Activated CD4-positive, CD25-positive, alpha-beta regulatory T cell treated with anti-CD3 and anti-CD28 coated beads, Interleukin-2, amount 50 U/mL, for 72 hours (primary cell): Measurements from ENCODE around the gene AGAP2.
A peak's percentile ranks its signal among the peaks of the same experiment; 100 is the strongest.

Experiments used
- DNase-seq: peaks from one replicate; pipeline ENCODE4 v3.0.0; 2021

AGAP2 gene

GRCh38 chr12:57752668-57753000, 14.1 kb upstream of the AGAP2 start:
- no peak for DNase-seq

- peak; percentile 96 for DNase-seq
Measured at GRCh38 chr12:57751788-57752667, 13.5 kb upstream of the AGAP2 start, which contains the start of gene CDK4. TSS of gene CDK4 (minus strand) at chr12:57752310. CDS start at chr12:57751717, 593 bp downstream.

- no peak for DNase-seq
Measured at GRCh38 chr12:57751432-57751787, 12.9 kb upstream of the AGAP2 start.

GRCh38 chr12:57750561-57751431, 12.3 kb upstream of the AGAP2 start:
- DNase-seq, result no peak

- DNase-seq, result no peak
Measured at GRCh38 chr12:57749061-57749460, 10.5 kb upstream of the AGAP2 start.

- DNase-seq, result no peak
Measured at GRCh38 chr12:57746025-57746424, 7.5 kb upstream of the AGAP2 start.

- no peak for DNase-seq
Measured at GRCh38 chr12:57745485-57745881, 6.9 kb upstream of the AGAP2 start.

GRCh38 chr12:57744777-57745484, 6.4 kb upstream of the AGAP2 start, which contains the start of gene TSPAN31:
TSS of gene TSPAN31 (plus strand) at chr12:57745039. CDS start at chr12:57745155, 116 bp downstream.
- peak; percentile 85 for DNase-seq

GRCh38 chr12:57744194-57744776, 5.7 kb upstream of the AGAP2 start:
- peak; percentile 66 for DNase-seq

- no peak for DNase-seq
Measured at GRCh38 chr12:57743769-57744168, 5.2 kb upstream of the AGAP2 start.

GRCh38 chr12:57741844-57742738, 3.5 kb upstream of the AGAP2 start:
- DNase-seq, result peak; percentile 67

GRCh38 chr12:57741413-57741789, 2.9 kb upstream of the AGAP2 start:
- no peak for DNase-seq

GRCh38 chr12:57740656-57741412, 2.3 kb upstream of the AGAP2 start:
- DNase-seq, result peak; percentile 66

GRCh38 chr12:57739914-57740538, 1.5 kb upstream of the AGAP2 start:
- DNase-seq, result no peak

GRCh38 chr12:57739387-57739786, 845 bp upstream of the AGAP2 start:
- DNase-seq, result no peak

GRCh38 chr12:57737467-57738460, 778 bp downstream of the AGAP2 start:
- DNase-seq, result no peak

GRCh38 chr12:57736741-57737466, 1.6 kb downstream of the AGAP2 start:
- no peak for DNase-seq

GRCh38 chr12:57735952-57736740, 2.4 kb downstream of the AGAP2 start:
- no peak for DNase-seq
